Measurements from ENCODE around the gene NID2. TPM values are rescaled to one million over a fixed set of nuclear protein-coding genes. Genes with fewer than 3 reads are reported as not detected.

NID2 gene, protein sequence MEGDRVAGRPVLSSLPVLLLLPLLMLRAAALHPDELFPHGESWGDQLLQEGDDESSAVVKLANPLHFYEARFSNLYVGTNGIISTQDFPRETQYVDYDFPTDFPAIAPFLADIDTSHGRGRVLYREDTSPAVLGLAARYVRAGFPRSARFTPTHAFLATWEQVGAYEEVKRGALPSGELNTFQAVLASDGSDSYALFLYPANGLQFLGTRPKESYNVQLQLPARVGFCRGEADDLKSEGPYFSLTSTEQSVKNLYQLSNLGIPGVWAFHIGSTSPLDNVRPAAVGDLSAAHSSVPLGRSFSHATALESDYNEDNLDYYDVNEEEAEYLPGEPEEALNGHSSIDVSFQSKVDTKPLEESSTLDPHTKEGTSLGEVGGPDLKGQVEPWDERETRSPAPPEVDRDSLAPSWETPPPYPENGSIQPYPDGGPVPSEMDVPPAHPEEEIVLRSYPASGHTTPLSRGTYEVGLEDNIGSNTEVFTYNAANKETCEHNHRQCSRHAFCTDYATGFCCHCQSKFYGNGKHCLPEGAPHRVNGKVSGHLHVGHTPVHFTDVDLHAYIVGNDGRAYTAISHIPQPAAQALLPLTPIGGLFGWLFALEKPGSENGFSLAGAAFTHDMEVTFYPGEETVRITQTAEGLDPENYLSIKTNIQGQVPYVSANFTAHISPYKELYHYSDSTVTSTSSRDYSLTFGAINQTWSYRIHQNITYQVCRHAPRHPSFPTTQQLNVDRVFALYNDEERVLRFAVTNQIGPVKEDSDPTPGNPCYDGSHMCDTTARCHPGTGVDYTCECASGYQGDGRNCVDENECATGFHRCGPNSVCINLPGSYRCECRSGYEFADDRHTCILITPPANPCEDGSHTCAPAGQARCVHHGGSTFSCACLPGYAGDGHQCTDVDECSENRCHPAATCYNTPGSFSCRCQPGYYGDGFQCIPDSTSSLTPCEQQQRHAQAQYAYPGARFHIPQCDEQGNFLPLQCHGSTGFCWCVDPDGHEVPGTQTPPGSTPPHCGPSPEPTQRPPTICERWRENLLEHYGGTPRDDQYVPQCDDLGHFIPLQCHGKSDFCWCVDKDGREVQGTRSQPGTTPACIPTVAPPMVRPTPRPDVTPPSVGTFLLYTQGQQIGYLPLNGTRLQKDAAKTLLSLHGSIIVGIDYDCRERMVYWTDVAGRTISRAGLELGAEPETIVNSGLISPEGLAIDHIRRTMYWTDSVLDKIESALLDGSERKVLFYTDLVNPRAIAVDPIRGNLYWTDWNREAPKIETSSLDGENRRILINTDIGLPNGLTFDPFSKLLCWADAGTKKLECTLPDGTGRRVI (N-terminal part only)
- total RNA-seq, result not detected

DNA sequence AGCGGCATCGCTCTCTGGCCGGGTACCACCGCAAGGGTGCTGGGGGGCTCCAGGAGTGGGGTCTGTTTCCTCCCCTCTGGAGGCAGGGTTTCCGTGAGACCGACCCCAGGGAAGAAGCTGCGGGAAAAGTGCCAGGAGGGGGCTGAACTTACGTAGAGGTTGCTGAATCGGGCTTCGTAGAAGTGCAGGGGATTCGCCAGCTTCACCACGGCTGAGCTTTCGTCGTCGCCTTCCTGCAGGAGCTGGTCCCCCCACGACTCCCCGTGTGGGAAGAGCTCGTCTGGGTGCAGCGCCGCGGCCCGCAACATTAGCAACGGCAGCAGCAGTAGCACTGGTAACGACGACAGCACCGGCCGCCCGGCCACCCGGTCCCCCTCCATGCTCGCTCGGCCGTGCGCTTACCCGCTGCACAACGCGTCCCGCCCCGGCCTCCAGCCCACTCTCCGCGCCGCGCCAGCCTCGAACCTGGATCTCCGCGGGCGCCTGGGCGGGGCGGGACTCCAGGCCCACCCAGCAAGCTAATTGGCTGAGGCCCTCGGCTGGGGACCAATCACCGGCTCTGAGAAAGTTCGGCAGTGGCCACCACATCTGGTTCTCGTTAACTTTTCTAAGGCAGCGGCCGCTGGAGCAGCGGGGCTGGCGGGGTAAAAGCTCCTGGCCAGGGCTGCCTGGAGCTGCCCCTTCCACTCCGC, at the start of gene NID2:
NID2 (minus strand) TSS at position 445 of the 692 bp plus-strand sequence; CDS start at position 380, 65 bp downstream.
- intact Hi-C loops (cut with micrococcal nuclease), result no loop called here
- Mint-ChIP-seq H3K4me3 (peak within 1 kb of the TSS; percentile 48), H3K4me1 (ENCODE audit: low read depth) (peaks cover 29% of the 10 kb centered on the region), H3K27me3 (peaks cover 47% of the 10 kb centered on the region), H3K9me3 (no peaks in the 10 kb centered on the region), H3K36me3 (no peaks in the 10 kb centered on the region), H3K27ac (no peak within 1 kb of the TSS)
- peak; percentile 60 for DNase-seq
- ChIA-PET CTCF (interaction anchor here (0.9 to 1.9 kb wide), 5 partner anchors 18 to 207 kb away, joined by 3 to 9 read pairs (median 4); no protein-coding TSS in a partner anchor), POLR2A (no interaction called here)

DNA sequence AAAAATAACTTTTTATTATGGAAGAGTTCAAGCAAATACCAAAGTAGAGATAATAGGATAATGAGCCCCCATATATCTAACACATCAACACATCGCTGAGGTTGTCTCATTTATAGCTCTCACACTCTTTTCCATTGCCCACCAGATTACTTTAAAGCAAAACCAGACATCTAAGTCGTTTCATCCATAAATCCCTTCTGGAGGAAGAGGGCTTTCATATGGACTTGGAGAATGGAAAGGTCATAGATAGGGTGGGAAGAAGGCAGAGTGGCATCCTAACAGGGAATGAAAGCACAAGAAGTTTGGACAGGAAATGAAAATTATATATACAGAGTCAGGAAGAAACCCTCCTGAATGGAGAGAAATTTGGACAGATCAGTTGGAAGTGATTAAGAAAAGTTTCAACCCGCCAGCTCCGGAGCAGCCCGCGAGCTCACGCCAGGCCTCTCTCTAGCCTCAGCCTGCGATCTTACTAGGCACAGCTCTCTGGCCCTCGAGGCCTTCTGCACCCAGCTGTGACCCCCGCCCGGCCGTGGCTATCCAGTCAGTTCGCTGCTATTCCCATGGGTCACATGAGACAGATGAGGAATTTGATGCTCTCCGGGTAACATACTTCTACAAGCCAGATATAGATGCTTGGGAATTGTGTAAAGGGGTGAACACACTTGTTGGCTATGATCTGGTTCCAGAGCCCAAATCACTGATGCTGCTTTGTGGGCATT, 48.4 kb upstream of the NID2 start:
- Mint-ChIP-seq H3K4me3 (no peak overlapping the region), H3K9me3 (no peaks in the 10 kb centered on the region), H3K36me3 (no peaks in the 10 kb centered on the region), H3K4me1 (ENCODE audit: low read depth) (no peaks in the 10 kb centered on the region), H3K27ac (no peak overlapping the region), H3K27me3 (no peaks in the 10 kb centered on the region)
- POLR2A ChIA-PET, result interaction anchor here (0.6 kb wide), 1 partner anchor 12 kb away, joined by 4 read pairs; no protein-coding TSS in a partner anchor
- CTCF ChIA-PET, result no interaction called here
- intact Hi-C loops (cut with micrococcal nuclease), result no loop called here
- DNase-seq, result no peak

DNA sequence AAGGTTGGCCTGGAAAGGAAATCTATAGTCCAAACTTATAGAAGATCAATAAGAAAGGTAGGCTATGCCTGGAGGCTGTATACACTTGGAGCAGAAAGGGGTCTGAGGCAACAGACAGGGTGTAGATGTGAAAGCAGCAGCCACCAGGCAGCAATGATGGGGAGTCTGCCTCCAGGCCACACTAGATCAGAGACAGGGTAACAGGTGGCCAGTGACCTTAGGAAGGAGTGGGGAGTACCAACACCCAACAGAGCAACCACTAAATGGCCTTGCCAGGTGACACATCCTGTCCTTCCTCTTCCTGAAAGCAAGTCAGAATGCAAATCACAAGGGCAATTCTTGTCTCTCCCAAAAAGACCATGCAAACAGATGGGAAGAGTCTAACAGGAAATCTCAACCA, 46.4 kb upstream of the NID2 start:
- CTCF ChIA-PET, result no interaction called here
- no peak overlapping the region for H3K27ac Mint-ChIP-seq

DNA sequence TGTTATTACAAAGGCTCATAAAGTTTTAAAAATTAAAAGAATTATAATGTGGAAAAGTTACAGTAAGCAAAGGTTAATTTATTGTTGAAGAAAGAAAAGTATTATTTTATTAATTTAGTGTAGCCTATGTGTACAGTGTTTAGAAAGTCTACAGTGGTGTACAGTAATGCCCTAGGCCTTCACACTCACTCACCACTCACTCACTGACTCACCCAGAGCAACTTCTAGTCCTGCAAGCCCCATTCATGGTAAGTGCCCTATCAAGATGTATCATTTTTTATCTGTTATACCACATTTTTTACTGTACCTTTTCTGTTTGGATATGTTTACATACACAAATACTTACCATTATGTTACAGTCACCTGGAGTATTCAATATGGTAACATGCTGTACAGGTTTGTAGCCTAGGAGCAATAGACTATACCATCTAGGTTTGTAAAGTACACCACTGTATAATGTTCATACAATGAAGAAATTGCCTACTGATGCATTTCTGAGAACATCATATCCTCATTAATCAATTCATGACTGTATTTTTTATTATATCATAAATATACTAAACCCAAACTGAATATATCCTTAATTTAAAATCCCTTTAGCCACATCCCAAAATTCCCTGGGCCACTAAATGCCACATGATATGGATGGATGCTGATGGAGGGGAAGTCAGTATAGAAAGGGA, 43.6 kb upstream of the NID2 start:
- no peak for DNase-seq
- H3K9me3 Mint-ChIP-seq, result no peaks in the 10 kb centered on the region
- ChIA-PET POLR2A (no interaction called here), CTCF (no interaction called here)
- no peak overlapping the region for H3K4me3 Mint-ChIP-seq
- H3K36me3 Mint-ChIP-seq, result no peaks in the 10 kb centered on the region
- H3K27me3 Mint-ChIP-seq, result peaks cover 3% of the 10 kb centered on the region
- H3K27ac Mint-ChIP-seq, result no peak overlapping the region
- intact Hi-C loops (cut with micrococcal nuclease), result no loop called here
- no peaks in the 10 kb centered on the region for H3K4me1 Mint-ChIP-seq (ENCODE audit: low read depth)

More for the DNA sequence above, 46.4 kb upstream of the NID2 start:
- H3K9me3 Mint-ChIP-seq, result no peaks in the 10 kb centered on the region
- no peaks in the 10 kb centered on the region for H3K36me3 Mint-ChIP-seq
- DNase-seq, result no peak
- intact Hi-C loops (cut with micrococcal nuclease), result no loop called here
- H3K27me3 Mint-ChIP-seq, result no peaks in the 10 kb centered on the region
- no peaks in the 10 kb centered on the region for H3K4me1 Mint-ChIP-seq (ENCODE audit: low read depth)
- no peak overlapping the region for H3K4me3 Mint-ChIP-seq
- POLR2A ChIA-PET, result no interaction called here

DNA sequence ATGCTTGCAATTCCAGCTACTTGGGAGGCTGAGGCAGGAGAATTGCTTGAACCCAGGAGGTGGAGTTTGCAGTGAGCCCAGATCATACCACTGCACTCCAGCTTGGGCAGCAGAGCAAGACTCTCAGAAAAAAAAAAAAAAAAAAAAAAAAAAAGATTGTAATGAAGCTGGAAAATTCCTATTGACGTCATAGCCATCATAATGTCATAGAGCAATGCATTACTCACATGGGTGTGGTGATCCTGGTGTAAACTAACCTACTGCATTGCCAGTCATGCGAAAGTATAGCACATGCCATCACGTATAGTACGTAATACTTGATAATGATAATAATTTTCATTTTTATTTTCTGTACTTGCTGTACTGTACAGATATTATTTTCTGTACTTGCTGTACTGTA, 42.7 kb upstream of the NID2 start:
- DNase-seq, result no peak
- H3K27me3 Mint-ChIP-seq, result peaks cover 3% of the 10 kb centered on the region
- no peaks in the 10 kb centered on the region for H3K9me3 Mint-ChIP-seq
- no peak overlapping the region for H3K27ac Mint-ChIP-seq
- H3K4me3 Mint-ChIP-seq, result no peak overlapping the region
- H3K36me3 Mint-ChIP-seq, result no peaks in the 10 kb centered on the region
- ChIA-PET CTCF (no interaction called here), POLR2A (no interaction called here)
- intact Hi-C loops (cut with micrococcal nuclease), result no loop called here
- H3K4me1 Mint-ChIP-seq (ENCODE audit: low read depth), result no peaks in the 10 kb centered on the region

DNA sequence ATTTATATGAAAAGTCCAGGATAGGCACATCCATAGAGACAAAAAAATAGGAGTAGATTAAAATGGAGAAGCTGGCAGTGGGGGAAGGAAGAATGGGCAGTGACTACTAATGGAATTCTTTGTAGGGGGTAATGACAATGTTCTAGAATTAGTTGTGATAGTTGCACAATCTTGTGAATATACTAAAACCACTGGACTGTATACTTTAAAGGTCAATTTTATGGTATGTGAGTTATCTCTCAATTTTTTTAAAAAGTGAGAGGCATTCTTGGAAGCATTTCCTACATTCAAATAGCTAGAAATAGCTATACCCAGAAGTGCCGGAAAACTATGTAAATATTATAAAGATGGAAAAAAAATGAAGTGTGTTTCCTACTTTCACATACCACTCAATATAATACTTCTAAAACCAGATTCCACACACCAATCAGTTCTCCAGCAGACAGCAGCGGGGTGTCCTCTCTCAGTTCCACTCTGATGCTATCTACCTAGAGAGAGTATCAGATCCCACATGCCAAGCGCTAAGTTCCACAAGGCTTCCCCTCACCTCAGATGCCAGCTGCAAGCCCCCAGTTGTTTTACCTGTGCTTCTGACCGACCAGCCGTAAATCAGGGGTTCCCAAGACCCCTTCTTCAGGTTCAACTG, 41.7 kb upstream of the NID2 start:
- no peak overlapping the region for H3K4me3 Mint-ChIP-seq
- no peak overlapping the region for H3K27ac Mint-ChIP-seq
- no peaks in the 10 kb centered on the region for H3K4me1 Mint-ChIP-seq (ENCODE audit: low read depth)
- intact Hi-C loops (cut with micrococcal nuclease), result no loop called here
- H3K36me3 Mint-ChIP-seq, result no peaks in the 10 kb centered on the region
- POLR2A ChIA-PET, result no interaction called here
- H3K27me3 Mint-ChIP-seq, result peaks cover 3% of the 10 kb centered on the region
- CTCF ChIA-PET, result interaction anchor here (0.6 kb wide), 1 partner anchor 55 kb away, joined by 3 read pairs; no protein-coding TSS in a partner anchor
- no peaks in the 10 kb centered on the region for H3K9me3 Mint-ChIP-seq
- no peak for DNase-seq

DNA sequence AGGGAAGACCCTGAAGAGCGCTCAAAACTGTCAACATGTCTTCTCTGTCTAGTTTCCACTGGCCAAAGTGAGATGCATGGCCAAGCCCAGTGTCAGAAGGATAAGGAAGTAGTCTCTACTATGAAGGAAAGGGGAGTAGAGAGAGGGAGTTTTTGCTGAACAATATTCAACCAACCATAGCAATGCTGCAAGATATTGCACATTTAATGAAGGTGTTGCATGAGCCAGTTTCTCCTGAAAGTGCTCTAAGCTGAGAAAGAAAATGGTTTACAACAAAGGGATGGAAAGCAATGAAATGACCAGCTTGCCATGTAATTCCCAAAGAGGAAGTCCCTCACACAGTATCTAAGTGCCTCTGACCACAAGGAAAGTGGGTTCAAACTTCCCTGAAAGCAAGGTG, 40.0 kb upstream of the NID2 start:
- Mint-ChIP-seq H3K9me3 (no peaks in the 10 kb centered on the region), H3K36me3 (no peaks in the 10 kb centered on the region), H3K27me3 (peaks cover 3% of the 10 kb centered on the region), H3K4me1 (ENCODE audit: low read depth) (no peaks in the 10 kb centered on the region), H3K27ac (no peak overlapping the region), H3K4me3 (no peak overlapping the region)
- no peak for DNase-seq
- CTCF ChIA-PET, result no interaction called here
- POLR2A ChIA-PET, result no interaction called here
- intact Hi-C loops (cut with micrococcal nuclease), result no loop called here

DNA sequence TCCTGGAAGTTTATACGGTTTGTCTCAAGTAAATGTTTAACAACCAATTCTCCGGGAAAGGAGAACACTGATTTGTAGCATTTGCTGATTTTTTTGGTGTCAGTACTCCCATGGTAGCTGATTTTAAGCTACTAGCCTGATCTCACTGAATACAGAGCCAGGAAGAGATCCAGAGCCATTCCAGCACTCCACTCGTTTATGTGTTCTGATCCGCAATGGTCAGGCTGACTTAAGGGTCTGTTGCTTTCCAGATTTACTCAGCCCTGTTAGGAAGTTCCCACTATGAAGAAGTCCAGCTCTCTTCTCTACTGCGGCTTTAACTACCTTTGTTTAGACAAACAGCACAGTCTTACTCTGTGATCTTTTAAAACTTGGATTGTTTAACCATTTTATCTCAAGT, 38.0 kb upstream of the NID2 start:
- no peaks in the 10 kb centered on the region for H3K9me3 Mint-ChIP-seq
- H3K36me3 Mint-ChIP-seq, result no peaks in the 10 kb centered on the region
- H3K27me3 Mint-ChIP-seq, result peaks cover 3% of the 10 kb centered on the region
- POLR2A ChIA-PET, result no interaction called here
- no peak for DNase-seq
- H3K4me3 Mint-ChIP-seq, result no peak overlapping the region
- no peak overlapping the region for H3K27ac Mint-ChIP-seq
- CTCF ChIA-PET, result no interaction called here
- intact Hi-C loops (cut with micrococcal nuclease), result no loop called here
- no peaks in the 10 kb centered on the region for H3K4me1 Mint-ChIP-seq (ENCODE audit: low read depth)

DNA sequence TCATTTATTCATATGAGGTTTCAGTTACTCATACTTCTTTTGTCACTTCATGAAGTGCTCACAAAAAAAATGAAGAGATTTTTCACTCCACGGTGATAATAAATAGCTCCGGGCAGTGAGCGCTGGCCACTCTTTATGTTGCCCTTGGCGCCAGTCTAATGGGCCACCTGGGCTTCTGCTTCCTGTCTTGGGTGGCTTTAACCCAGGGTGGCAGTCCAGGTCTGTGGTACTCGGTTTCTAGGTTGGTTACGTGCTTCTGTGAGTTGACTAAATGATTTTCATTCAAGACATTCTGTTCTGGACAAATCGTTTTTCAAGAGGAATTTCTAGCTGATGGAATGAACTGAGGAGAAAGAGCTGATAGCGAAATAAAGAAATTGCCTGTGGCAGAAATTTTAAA, 34.6 kb upstream of the NID2 start:
- Mint-ChIP-seq H3K27ac (no peak overlapping the region), H3K36me3 (no peaks in the 10 kb centered on the region), H3K4me3 (no peak overlapping the region), H3K27me3 (no peaks in the 10 kb centered on the region), H3K4me1 (ENCODE audit: low read depth) (no peaks in the 10 kb centered on the region), H3K9me3 (no peaks in the 10 kb centered on the region)
- POLR2A ChIA-PET, result no interaction called here
- intact Hi-C loops (cut with micrococcal nuclease), result no loop called here
- no peak for DNase-seq
- CTCF ChIA-PET, result interaction anchor here (1.0 kb wide), 1 partner anchor 27 kb away, joined by 3 read pairs; no protein-coding TSS in a partner anchor

DNA sequence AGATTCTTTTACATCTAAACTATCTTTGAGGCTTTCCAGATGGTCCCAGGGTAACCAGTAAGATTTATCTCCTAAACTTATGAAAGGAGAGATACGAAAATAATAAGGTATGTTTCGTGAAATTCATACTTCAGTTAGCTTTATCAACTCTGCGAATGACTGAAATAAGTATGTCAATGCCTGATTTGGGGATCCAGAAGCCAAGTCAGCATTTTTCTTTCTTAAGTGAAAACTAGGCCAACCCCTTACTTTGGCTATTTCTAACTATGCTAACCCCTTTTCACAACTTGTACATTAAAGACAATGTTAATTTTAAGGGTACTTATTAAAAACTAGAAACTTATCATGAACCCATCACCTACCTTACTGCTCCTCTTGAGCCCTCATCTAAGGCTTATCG, 26.9 kb upstream of the NID2 start:
- POLR2A ChIA-PET, result no interaction called here
- no peaks in the 10 kb centered on the region for H3K4me1 Mint-ChIP-seq (ENCODE audit: low read depth)
- no peak for DNase-seq
- CTCF ChIA-PET, result no interaction called here
- H3K4me3 Mint-ChIP-seq, result no peak overlapping the region
- no peaks in the 10 kb centered on the region for H3K9me3 Mint-ChIP-seq
- H3K27ac Mint-ChIP-seq, result no peak overlapping the region
- no peaks in the 10 kb centered on the region for H3K27me3 Mint-ChIP-seq
- intact Hi-C loops (cut with micrococcal nuclease), result no loop called here
- H3K36me3 Mint-ChIP-seq, result no peaks in the 10 kb centered on the region
